GM23338 (cell line): ENCODE data around the gene OMD. TPM values are rescaled to one million over a fixed set of nuclear protein-coding genes. Genes with fewer than 3 reads are reported as not detected.

ENCODE experiments used
- CREB1 ChIP-seq: fragments of 250-450 bp; sonication (Bioruptor Pico); IDR thresholded peaks from 2 replicates; pipeline ENCODE4 v1.5.0; 2020; ENCODE audit warnings: low read depth, mild to moderate bottlenecking, moderate library complexity
- JUNB ChIP-seq: IDR thresholded peaks from one replicate; pipeline ENCODE4 v1.6.1; 2016; ENCODE audit warnings: antibody characterized with exemption; ENCODE audit not compliant: unreplicated experiment
- NANOG ChIP-seq: IDR thresholded peaks from 2 replicates; pipeline ENCODE4 v1.6.1; 2016; ENCODE audit warnings: antibody characterized with exemption, borderline replicate concordance
- POLR2AphosphoS5 ChIP-seq: IDR thresholded peaks from 2 replicates; pipeline ENCODE4 v1.6.1; 2016; ENCODE audit warnings: antibody characterized with exemption, low read depth
- STAT1 ChIP-seq: IDR thresholded peaks from one replicate; pipeline ENCODE4 v1.6.1; 2016; ENCODE audit warnings: antibody characterized with exemption; ENCODE audit not compliant: unreplicated experiment
- ZNF331 ChIP-seq: fragments of 250-450 bp; sonication (Bioruptor Pico); IDR thresholded peaks from 2 replicates; pipeline ENCODE4 v1.5.0; 2020; ENCODE audit warnings: low read depth, mild to moderate bottlenecking, moderate library complexity
- polyA plus RNA-seq: library from polyadenylated mRNA; unstranded; fragments of >200 nt; fragmentation: Nextera tagmentation; extraction: Ambion mirVana; gene quantifications from 2 replicates; pipeline ENCODE4 v1.2.1, GENCODE V29; 2016
- total RNA-seq: library from RNA; depleted of rRNA; stranded (reverse); fragments of >200 nt; shearing (Covaris generic); gene quantifications from 2 replicates; pipeline ENCODE4 v1.2.3, GENCODE V29; 2014
- TF ChIP-seq, protein P1 (sequence below): fragments of 250-450 bp; sonication (Bioruptor Pico); IDR thresholded peaks from 2 replicates; pipeline ENCODE4 v1.5.0; 2020; ENCODE audit warnings: mild to moderate bottlenecking, moderate library complexity
- TF ChIP-seq, protein P2 (sequence below): IDR thresholded peaks from one replicate; pipeline ENCODE4 v1.6.1; 2018; ENCODE audit warnings: antibody characterized with exemption; ENCODE audit not compliant: unreplicated experiment

OMD gene
- total and polyA plus RNA-seq, 2 experiments from 2014 or later: 1.1 TPM; not detected in 1

GRCh38 chr9:92377876-92378275, 46.4 kb downstream of the OMD start (continued):
- TF ChIP-seq, protein P1, sequence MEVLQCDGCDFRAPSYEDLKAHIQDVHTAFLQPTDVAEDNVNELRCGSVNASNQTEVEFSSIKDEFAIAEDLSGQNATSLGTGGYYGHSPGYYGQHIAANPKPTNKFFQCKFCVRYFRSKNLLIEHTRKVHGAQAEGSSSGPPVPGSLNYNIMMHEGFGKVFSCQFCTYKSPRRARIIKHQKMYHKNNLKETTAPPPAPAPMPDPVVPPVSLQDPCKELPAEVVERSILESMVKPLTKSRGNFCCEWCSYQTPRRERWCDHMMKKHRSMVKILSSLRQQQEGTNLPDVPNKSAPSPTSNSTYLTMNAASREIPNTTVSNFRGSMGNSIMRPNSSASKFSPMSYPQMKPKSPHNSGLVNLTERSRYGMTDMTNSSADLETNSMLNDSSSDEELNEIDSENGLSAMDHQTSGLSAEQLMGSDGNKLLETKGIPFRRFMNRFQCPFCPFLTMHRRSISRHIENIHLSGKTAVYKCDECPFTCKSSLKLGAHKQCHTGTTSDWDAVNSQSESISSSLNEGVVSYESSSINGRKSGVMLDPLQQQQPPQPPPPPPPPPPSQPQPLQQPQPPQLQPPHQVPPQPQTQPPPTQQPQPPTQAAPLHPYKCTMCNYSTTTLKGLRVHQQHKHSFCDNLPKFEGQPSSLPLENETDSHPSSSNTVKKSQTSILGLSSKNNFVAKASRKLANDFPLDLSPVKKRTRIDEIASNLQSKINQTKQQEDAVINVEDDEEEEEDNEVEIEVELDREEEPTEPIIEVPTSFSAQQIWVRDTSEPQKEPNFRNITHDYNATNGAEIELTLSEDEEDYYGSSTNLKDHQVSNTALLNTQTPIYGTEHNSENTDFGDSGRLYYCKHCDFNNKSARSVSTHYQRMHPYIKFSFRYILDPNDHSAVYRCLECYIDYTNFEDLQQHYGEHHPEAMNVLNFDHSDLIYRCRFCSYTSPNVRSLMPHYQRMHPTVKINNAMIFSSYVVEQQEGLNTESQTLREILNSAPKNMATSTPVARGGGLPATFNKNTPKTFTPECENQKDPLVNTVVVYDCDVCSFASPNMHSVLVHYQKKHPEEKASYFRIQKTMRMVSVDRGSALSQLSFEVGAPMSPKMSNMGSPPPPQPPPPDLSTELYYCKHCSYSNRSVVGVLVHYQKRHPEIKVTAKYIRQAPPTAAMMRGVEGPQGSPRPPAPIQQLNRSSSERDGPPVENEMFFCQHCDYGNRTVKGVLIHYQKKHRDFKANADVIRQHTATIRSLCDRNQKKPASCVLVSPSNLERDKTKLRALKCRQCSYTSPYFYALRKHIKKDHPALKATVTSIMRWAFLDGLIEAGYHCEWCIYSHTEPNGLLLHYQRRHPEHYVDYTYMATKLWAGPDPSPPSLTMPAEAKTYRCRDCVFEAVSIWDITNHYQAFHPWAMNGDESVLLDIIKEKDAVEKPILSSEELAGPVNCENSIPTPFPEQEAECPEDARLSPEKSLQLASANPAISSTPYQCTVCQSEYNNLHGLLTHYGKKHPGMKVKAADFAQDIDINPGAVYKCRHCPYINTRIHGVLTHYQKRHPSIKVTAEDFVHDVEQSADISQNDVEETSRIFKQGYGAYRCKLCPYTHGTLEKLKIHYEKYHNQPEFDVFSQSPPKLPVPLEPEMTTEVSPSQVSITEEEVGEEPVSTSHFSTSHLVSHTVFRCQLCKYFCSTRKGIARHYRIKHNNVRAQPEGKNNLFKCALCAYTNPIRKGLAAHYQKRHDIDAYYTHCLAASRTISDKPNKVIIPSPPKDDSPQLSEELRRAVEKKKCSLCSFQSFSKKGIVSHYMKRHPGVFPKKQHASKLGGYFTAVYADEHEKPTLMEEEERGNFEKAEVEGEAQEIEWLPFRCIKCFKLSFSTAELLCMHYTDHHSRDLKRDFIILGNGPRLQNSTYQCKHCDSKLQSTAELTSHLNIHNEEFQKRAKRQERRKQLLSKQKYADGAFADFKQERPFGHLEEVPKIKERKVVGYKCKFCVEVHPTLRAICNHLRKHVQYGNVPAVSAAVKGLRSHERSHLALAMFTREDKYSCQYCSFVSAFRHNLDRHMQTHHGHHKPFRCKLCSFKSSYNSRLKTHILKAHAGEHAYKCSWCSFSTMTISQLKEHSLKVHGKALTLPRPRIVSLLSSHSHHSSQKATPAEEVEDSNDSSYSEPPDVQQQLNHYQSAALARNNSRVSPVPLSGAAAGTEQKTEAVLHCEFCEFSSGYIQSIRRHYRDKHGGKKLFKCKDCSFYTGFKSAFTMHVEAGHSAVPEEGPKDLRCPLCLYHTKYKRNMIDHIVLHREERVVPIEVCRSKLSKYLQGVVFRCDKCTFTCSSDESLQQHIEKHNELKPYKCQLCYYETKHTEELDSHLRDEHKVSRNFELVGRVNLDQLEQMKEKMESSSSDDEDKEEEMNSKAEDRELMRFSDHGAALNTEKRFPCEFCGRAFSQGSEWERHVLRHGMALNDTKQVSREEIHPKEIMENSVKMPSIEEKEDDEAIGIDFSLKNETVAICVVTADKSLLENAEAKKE (CRISPR knock-in tag): no peak
- TF ChIP-seq, protein P2, sequence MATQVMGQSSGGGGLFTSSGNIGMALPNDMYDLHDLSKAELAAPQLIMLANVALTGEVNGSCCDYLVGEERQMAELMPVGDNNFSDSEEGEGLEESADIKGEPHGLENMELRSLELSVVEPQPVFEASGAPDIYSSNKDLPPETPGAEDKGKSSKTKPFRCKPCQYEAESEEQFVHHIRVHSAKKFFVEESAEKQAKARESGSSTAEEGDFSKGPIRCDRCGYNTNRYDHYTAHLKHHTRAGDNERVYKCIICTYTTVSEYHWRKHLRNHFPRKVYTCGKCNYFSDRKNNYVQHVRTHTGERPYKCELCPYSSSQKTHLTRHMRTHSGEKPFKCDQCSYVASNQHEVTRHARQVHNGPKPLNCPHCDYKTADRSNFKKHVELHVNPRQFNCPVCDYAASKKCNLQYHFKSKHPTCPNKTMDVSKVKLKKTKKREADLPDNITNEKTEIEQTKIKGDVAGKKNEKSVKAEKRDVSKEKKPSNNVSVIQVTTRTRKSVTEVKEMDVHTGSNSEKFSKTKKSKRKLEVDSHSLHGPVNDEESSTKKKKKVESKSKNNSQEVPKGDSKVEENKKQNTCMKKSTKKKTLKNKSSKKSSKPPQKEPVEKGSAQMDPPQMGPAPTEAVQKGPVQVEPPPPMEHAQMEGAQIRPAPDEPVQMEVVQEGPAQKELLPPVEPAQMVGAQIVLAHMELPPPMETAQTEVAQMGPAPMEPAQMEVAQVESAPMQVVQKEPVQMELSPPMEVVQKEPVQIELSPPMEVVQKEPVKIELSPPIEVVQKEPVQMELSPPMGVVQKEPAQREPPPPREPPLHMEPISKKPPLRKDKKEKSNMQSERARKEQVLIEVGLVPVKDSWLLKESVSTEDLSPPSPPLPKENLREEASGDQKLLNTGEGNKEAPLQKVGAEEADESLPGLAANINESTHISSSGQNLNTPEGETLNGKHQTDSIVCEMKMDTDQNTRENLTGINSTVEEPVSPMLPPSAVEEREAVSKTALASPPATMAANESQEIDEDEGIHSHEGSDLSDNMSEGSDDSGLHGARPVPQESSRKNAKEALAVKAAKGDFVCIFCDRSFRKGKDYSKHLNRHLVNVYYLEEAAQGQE: no peak
- TF ChIP-seq POLR2AphosphoS5 (no peak), NANOG (no peak), STAT1 (no peak), CREB1 (no peak), ZNF331 (CRISPR knock-in tag) (no peak), JUNB (no peak)
